A673 (cell line): Measurements from ENCODE around the gene OMD. TPM values are rescaled to one million over a fixed set of nuclear protein-coding genes. Genes with fewer than 3 reads are reported as not detected.

Experiments used
- BruUV-seq: library from RNA; stranded (reverse); fragments of 400-500 nt; replicated peaks from 2 replicates; lab custom pipeline; 2021; lab: Mats Ljungman, UMichigan
- CTCF ChIA-PET: fragments of 300-600 bp; sonication (Branson Sonifier 250); formaldehyde crosslinking; loops from one replicate; lab custom pipeline; 2022; ENCODE audit warnings: antibody characterized with exemption; lab: Charles Lee
- POLR2A ChIA-PET: fragments of 300-600 bp; sonication (Branson Sonifier 250); formaldehyde crosslinking; loops from one replicate; lab custom pipeline; 2022; ENCODE audit warnings: antibody characterized with exemption; ENCODE audit not compliant: low non-redundant PET; lab: Charles Lee
- DNase-seq: peaks from one replicate; pipeline ENCODE4 v3.0.0-alpha.2; 2015; ENCODE audit warnings: low spot score
- H3K27ac ChIP-seq: fragments of 200-600 bp; sonication (generic); 2 replicates; pipeline ENCODE4 v1.5.1; 2016; ENCODE audit warnings: mixed run types, low read depth, mild to moderate bottlenecking, mixed read lengths, antibody characterized with exemption, low read length; ENCODE audit not compliant: poor library complexity, severe bottlenecking
- H3K27me3 ChIP-seq: fragments of 200-600 bp; sonication (generic); replicated peaks from 2 replicates; pipeline ENCODE4 v1.6.1; 2017; ENCODE audit warnings: mixed run types, low read depth, mild to moderate bottlenecking, mixed read lengths, antibody characterized with exemption, low read length; ENCODE audit not compliant: insufficient read depth, poor library complexity
- H3K36me3 ChIP-seq: fragments of 200-600 bp; sonication (generic); 2 replicates; pipeline ENCODE4 v1.6.1; 2016; ENCODE audit warnings: mixed run types, mild to moderate bottlenecking, mixed read lengths, antibody characterized with exemption, low read length; ENCODE audit not compliant: insufficient read depth, poor library complexity, severe bottlenecking
- H3K4me1 ChIP-seq: fragments of 200-600 bp; sonication (generic); 2 replicates; pipeline ENCODE4 v1.6.1; 2017; ENCODE audit warnings: mixed run types, mild to moderate bottlenecking, mixed read lengths, antibody characterized with exemption, low read length; ENCODE audit not compliant: insufficient read depth, poor library complexity, severe bottlenecking
- H3K4me3 ChIP-seq: fragments of 200-600 bp; sonication (generic); 2 replicates; pipeline ENCODE4 v1.5.1; 2016; ENCODE audit warnings: low read depth, mixed run types, mild to moderate bottlenecking, mixed read lengths, low read length; ENCODE audit not compliant: poor library complexity, severe bottlenecking
- H3K9me3 ChIP-seq: fragments of 200-600 bp; sonication (generic); 2 replicates; pipeline ENCODE4 v1.6.1; 2016; ENCODE audit warnings: mixed run types, low read depth, mild to moderate bottlenecking, mixed read lengths, antibody characterized with exemption, low read length; ENCODE audit not compliant: poor library complexity, severe bottlenecking
- EZH2 ChIP-seq: fragments of 200-600 bp; sonication (generic); IDR thresholded peaks from 2 replicates; pipeline ENCODE4 v1.6.1; 2017; ENCODE audit warnings: borderline replicate concordance, low read depth, mild to moderate bottlenecking, mixed read lengths, antibody characterized with exemption, low read length; ENCODE audit not compliant: poor library complexity, severe bottlenecking
- intact Hi-C: fragments of 100-400 bp; cut with micrococcal nuclease; formaldehyde crosslinking; loops from one replicate; pipeline ENCODE4 v1.10.0; 2022; ENCODE audit not compliant: unreplicated experiment
- total RNA-seq: library from RNA; stranded (reverse); gene quantifications from 2 replicates; pipeline ENCODE4 v1.2.3, GENCODE V29; 2021
- TF ChIP-seq, protein P1 (sequence below): fragments of 300-800, 200-600 bp; sonication (generic); conservative IDR thresholded peaks from 2 replicates; pipeline ENCODE4 v1.5.1; 2017; ENCODE audit warnings: low read depth, mild to moderate bottlenecking, antibody characterized with exemption, low read length, moderate library complexity, mixed read lengths

Gene OMD
- total RNA-seq, 1 experiment from 2014 or later = not detected

DNA sequence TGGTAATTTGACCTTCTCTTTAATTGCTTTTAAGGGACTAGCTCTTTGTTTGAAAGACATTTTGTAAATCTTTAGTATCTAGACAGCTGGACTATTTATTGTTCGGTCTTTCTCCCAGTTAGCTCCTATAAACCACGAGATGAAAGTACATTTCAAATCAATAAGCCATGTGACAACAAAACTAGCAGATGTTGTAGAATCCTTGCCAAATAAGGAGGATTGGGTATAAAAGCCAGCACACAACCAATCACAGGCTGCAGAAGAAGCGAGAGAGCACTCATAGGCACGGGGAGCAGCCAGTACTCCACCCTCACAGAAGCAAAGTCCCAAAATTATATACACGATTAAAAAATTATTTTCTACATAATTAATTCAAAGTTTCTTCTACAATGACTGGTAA is 8.1 kb upstream of the OMD start:
- ChIA-PET POLR2A (no interaction called here), CTCF (interaction anchor here (0.8 kb wide), 1 partner anchor 44 kb away, joined by 3 read pairs; no protein-coding TSS in a partner anchor)
- H3K27me3 ChIP-seq = no peaks in the 10 kb centered on the region
- TF ChIP-seq, protein P1, sequence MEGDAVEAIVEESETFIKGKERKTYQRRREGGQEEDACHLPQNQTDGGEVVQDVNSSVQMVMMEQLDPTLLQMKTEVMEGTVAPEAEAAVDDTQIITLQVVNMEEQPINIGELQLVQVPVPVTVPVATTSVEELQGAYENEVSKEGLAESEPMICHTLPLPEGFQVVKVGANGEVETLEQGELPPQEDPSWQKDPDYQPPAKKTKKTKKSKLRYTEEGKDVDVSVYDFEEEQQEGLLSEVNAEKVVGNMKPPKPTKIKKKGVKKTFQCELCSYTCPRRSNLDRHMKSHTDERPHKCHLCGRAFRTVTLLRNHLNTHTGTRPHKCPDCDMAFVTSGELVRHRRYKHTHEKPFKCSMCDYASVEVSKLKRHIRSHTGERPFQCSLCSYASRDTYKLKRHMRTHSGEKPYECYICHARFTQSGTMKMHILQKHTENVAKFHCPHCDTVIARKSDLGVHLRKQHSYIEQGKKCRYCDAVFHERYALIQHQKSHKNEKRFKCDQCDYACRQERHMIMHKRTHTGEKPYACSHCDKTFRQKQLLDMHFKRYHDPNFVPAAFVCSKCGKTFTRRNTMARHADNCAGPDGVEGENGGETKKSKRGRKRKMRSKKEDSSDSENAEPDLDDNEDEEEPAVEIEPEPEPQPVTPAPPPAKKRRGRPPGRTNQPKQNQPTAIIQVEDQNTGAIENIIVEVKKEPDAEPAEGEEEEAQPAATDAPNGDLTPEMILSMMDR = no peak
- TF ChIP-seq EZH2 = no peak
- no peak overlapping the region for H3K27ac ChIP-seq
- no TSS peak for BruUV-seq
- H3K4me1 ChIP-seq = no peaks in the 10 kb centered on the region
- no peak overlapping the region for H3K4me3 ChIP-seq
- no peaks in the 10 kb centered on the region for H3K36me3 ChIP-seq
- H3K9me3 ChIP-seq = no peaks in the 10 kb centered on the region
- no peak for DNase-seq
- intact Hi-C loops = no loop called here

DNA sequence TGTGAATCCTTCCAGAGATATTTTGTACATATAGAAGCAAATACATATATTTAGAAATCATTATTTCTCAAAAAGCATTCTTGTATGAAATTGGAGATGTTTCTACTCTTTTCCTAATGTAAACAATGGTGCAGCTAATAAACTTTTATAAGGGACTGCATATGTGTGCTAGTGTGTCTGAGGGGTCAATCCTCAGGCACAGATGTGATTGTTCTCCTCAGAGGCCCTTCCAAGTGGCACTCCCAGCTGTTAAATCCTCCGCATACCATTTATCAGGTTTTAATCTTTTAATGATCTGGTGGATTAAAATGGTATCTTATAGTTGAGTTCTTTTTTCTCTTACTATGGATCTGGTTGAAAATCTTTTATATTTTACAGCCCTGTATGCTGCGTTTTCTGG is 5.6 kb upstream of the OMD start:
- CTCF ChIA-PET = no interaction called here
- Histone ChIP-seq H3K4me3 (no peak overlapping the region), H3K27ac (no peak overlapping the region), H3K9me3 (no peaks in the 10 kb centered on the region), H3K36me3 (no peaks in the 10 kb centered on the region), H3K27me3 (no peaks in the 10 kb centered on the region), H3K4me1 (peaks cover 14% of the 10 kb centered on the region)
- no TSS peak for BruUV-seq
- intact Hi-C loops = no loop called here
- POLR2A ChIA-PET = no interaction called here
- no peak for TF ChIP-seq EZH2
- TF ChIP-seq, protein P1 = no peak
- DNase-seq = no peak

DNA sequence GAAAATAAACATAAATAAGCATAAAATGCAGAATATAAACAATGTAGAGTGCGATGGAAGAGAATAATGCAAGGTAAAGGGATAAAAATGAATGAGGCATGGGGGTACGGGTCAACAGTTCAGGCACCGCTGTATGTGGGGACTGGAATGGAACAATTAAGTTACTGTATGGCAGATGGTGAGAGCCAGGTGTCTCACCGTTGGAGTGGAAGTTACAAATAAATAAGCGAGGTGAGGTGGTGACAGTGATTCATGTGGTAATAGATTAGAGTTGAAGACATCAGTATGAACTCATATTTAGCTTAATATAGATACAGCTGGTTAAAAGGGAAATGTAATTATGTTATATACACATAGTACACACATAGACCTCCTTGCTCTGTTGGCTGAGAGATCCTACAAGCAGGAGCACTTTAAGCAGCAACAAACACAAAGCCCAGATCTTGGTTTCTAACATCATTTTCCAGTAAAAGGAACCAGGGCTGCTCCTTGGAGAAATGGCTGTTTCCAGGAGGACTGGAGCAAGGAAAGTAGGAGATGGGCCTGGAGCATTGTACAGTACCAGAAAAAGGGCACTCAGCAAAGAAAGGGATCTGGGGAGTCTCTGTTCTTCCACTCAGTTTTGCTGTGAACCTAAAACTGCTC is 2.4 kb upstream of the OMD start:
- H3K4me3 ChIP-seq = no peak overlapping the region
- ChIA-PET POLR2A (no interaction called here), CTCF (no interaction called here)
- TF ChIP-seq, protein P1 = no peak
- no peak for TF ChIP-seq EZH2
- no peaks in the 10 kb centered on the region for H3K27me3 ChIP-seq
- no peak for DNase-seq
- no peak overlapping the region for H3K27ac ChIP-seq
- H3K9me3 ChIP-seq = no peaks in the 10 kb centered on the region
- H3K4me1 ChIP-seq = peaks cover 27% of the 10 kb centered on the region
- no peaks in the 10 kb centered on the region for H3K36me3 ChIP-seq
- intact Hi-C loops = no loop called here
- BruUV-seq = no TSS peak
